Measurements from ENCODE around the gene ARHGAP40.
"Not testable (repeated sequence)": the region's sequence is repeated elsewhere in the genome, so short reads cannot be mapped to it uniquely, and the experiment has no call there.

The ARHGAP40 gene

GRCh38 chr20:38589967-38590675 lies 11.5 kb upstream of the ARHGAP40 start:
- Histone ChIP-seq H3K27me3 (ENCODE audit: control insufficient read depth, insufficient read depth, low read length) (no peaks in the 10 kb centered on the region), H3K9ac (no peak overlapping the region), H3K4me2 (ENCODE audit: low read length) (no peak overlapping the region), H3K27ac (no peak overlapping the region), H3K36me3 (ENCODE audit: control insufficient read depth, insufficient read depth, low read length) (no peaks in the 10 kb centered on the region), H3K4me1 (no peaks in the 10 kb centered on the region), H3K79me2 (no peaks in the 10 kb centered on the region), H3K4me3 (ENCODE audit: low read depth, low read length) (no peak overlapping the region), H3K9me3 (ENCODE audit: control insufficient read depth, low read length) (no peaks in the 10 kb centered on the region), H2AFZ (no peak overlapping the region)
- TF ChIP-seq CTCF (IDR thresholded peaks at IDR 0.05) = no peak

GRCh38 chr20:38590676-38591473 lies 10.7 kb upstream of the ARHGAP40 start:
- no peak overlapping the region for H3K4me2 ChIP-seq (ENCODE audit: low read length)
- H3K4me3 ChIP-seq (ENCODE audit: low read depth, low read length) = no peak overlapping the region
- no peak overlapping the region for H3K27ac ChIP-seq
- no peaks in the 10 kb centered on the region for H3K4me1 ChIP-seq
- no peaks in the 10 kb centered on the region for H3K9me3 ChIP-seq (ENCODE audit: control insufficient read depth, low read length)
- H3K27me3 ChIP-seq (ENCODE audit: control insufficient read depth, insufficient read depth, low read length) = no peaks in the 10 kb centered on the region
- no peaks in the 10 kb centered on the region for H3K79me2 ChIP-seq
- no peak overlapping the region for H3K9ac ChIP-seq
- no peak for TF ChIP-seq CTCF (IDR thresholded peaks at IDR 0.05)
- no peaks in the 10 kb centered on the region for H3K36me3 ChIP-seq (ENCODE audit: control insufficient read depth, insufficient read depth, low read length)
- no peak overlapping the region for H2AFZ ChIP-seq

DNA sequence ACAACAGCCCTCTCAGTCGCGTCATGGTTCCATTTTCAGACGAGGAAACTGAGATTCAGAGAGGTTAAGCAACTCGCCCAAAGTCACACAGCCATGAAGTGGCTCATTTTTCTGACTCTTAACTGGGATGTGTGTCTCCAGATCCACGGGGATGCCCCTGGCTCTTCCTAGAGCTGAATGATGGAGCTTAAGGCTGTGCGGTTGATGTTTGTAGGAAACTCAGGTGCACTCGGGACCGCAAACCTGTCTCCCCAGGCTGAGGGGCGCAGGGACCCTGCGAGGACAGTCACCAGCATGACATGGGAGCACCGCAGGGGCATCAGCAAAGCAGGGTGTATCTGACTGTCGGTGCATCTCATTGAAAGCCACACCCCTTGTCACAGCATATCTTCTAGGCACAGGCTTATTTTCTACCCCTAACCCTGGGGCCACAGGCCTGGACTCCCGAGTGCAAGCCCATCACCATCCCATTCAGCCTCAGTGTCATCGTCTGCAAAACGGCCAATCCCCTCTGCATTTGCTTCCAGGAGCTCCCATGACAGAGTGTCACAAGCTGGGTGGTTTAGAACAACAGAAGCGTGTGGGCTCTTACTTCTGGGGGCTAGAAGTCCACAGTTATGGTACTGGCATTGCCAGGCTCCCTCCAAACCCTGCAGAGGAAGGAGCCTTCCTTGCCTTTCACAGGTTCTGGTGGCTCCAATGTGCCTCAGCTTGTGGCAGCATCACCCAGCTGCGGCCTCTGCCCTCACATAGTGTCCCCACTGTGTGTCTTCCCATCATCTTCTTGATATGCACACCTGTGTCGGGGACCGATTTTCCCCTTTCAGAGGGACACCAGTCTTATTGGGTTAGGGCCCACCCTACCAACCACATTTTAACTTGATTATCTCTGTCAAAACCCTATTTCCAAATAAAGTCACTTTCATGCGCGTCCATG lies 9.9 kb upstream of the ARHGAP40 start:
- H2AFZ ChIP-seq = no peak overlapping the region
- H3K4me1 ChIP-seq = no peaks in the 10 kb centered on the region
- H3K27me3 ChIP-seq (ENCODE audit: control insufficient read depth, insufficient read depth, low read length) = no peaks in the 10 kb centered on the region
- no peak for TF ChIP-seq CTCF (IDR thresholded peaks at IDR 0.05)
- H3K27ac ChIP-seq = no peak overlapping the region
- H3K79me2 ChIP-seq = no peaks in the 10 kb centered on the region
- no peak overlapping the region for H3K4me2 ChIP-seq (ENCODE audit: low read length)
- no peaks in the 10 kb centered on the region for H3K9me3 ChIP-seq (ENCODE audit: control insufficient read depth, low read length)
- H3K36me3 ChIP-seq (ENCODE audit: control insufficient read depth, insufficient read depth, low read length) = no peaks in the 10 kb centered on the region
- no peak overlapping the region for H3K4me3 ChIP-seq (ENCODE audit: low read depth, low read length)
- no peak overlapping the region for H3K9ac ChIP-seq

GRCh38 chr20:38592411-38592790 lies 9.2 kb upstream of the ARHGAP40 start:
- H3K4me2 ChIP-seq (ENCODE audit: low read length); H3K79me2 ChIP-seq; H3K9me3 ChIP-seq (ENCODE audit: control insufficient read depth, low read length); H3K4me3 ChIP-seq (ENCODE audit: low read depth, low read length); H3K9ac ChIP-seq; H3K27ac ChIP-seq; H3K27me3 ChIP-seq (ENCODE audit: control insufficient read depth, insufficient read depth, low read length); H3K36me3 ChIP-seq (ENCODE audit: control insufficient read depth, insufficient read depth, low read length); H3K4me1 ChIP-seq; H2AFZ ChIP-seq: not testable (repeated sequence)

- H3K27ac ChIP-seq; H3K4me3 ChIP-seq (ENCODE audit: low read depth, low read length); H3K36me3 ChIP-seq (ENCODE audit: control insufficient read depth, insufficient read depth, low read length); H3K4me2 ChIP-seq (ENCODE audit: low read length); H3K4me1 ChIP-seq; H3K27me3 ChIP-seq (ENCODE audit: control insufficient read depth, insufficient read depth, low read length); H2AFZ ChIP-seq; H3K79me2 ChIP-seq; H3K9me3 ChIP-seq (ENCODE audit: control insufficient read depth, low read length); H3K9ac ChIP-seq: not testable (repeated sequence)
These were observed 7.3 kb upstream of the ARHGAP40 start for GRCh38 chr20:38594281-38594680.

GRCh38 chr20:38595886-38596285 lies 5.7 kb upstream of the ARHGAP40 start:
- not testable (repeated sequence) for H3K27ac ChIP-seq; H2AFZ ChIP-seq; H3K4me1 ChIP-seq; H3K79me2 ChIP-seq; H3K4me3 ChIP-seq (ENCODE audit: low read depth, low read length); H3K4me2 ChIP-seq (ENCODE audit: low read length); H3K27me3 ChIP-seq (ENCODE audit: control insufficient read depth, insufficient read depth, low read length); H3K9me3 ChIP-seq (ENCODE audit: control insufficient read depth, low read length); H3K36me3 ChIP-seq (ENCODE audit: control insufficient read depth, insufficient read depth, low read length); H3K9ac ChIP-seq
